ENCODE measurements around the gene KDM4D. TPM values are rescaled to one million over a fixed set of nuclear protein-coding genes. Genes with fewer than 3 reads are reported as not detected.

KDM4D gene
- total and polyA plus RNA-seq, 9 of the 15 experiments (the other 6 are each of a cell fraction or from before 2014, with no cell fraction given) = 0.34 to 1.1 (median 0.50) TPM

- TF ChIP-seq REST (IDR thresholded peaks at IDR 0.05; ENCODE audit: borderline replicate concordance) = no peak
- TF ChIP-seq REST (CRISPR knock-in tag; IDR thresholded peaks at IDR 0.05; ENCODE audit: low read depth) = no peak
- TF ChIP-seq AFF4 (CRISPR knock-in tag; IDR thresholded peaks at IDR 0.05) = no peak
- TF ChIP-seq ZNF696 (CRISPR knock-in tag; conservative IDR thresholded peaks at IDR 0.05) = no peak
- TF ChIP-seq SMC3 (conservative IDR thresholded peaks at IDR 0.05; ENCODE audit: insufficient read depth, low read depth, low read length) = no peak
- TF ChIP-seq IFI16 (CRISPR knock-in tag; IDR thresholded peaks at IDR 0.05) = no peak
- TF ChIP-seq ZNF263 (CRISPR knock-in tag; IDR thresholded peaks at IDR 0.05; ENCODE audit: borderline replicate concordance) = no peak
- no peak; a peak in 1 of 4 replicates for TF ChIP-seq ETV6 (IDR thresholded peaks at IDR 0.05; ENCODE audit: borderline replicate concordance in 1 of 2, low read depth in 2 of 2, low read length in 1 of 2)
- no peak for TF ChIP-seq ETV6 (CRISPR knock-in tag; IDR thresholded peaks at IDR 0.05; ENCODE audit: borderline replicate concordance)
- peak; percentile 16; the same call in 1 of the 2 replicates for TF ChIP-seq TCF3 (CRISPR knock-in tag; IDR thresholded peaks at IDR 0.05)
- TF ChIP-seq ZZZ3 (IDR thresholded peaks at IDR 0.05) = no peak
- TF ChIP-seq NEUROD1 (IDR thresholded peaks at IDR 0.05; ENCODE audit: borderline replicate concordance, low read depth, low read length, partially characterized antibody) = no peak
- no peak for TF ChIP-seq RBM22 (IDR thresholded peaks at IDR 0.05; ENCODE audit: low read depth, low read length, poor library complexity, severe bottlenecking)
- no peak for TF ChIP-seq CSDE1 (IDR thresholded peaks at IDR 0.05)
- TF ChIP-seq MAFK (IDR thresholded peaks at IDR 0.05; ENCODE audit: low read length) = no peak
- no peak for TF ChIP-seq ZNF12 (CRISPR knock-in tag; IDR thresholded peaks at IDR 0.05)
- no peak for TF ChIP-seq DLX4 (CRISPR knock-in tag; IDR thresholded peaks at IDR 0.05)
Observed at GRCh38 chr11:94948070-94948617, 25.4 kb upstream of the KDM4D start (continued).

Data from K562 (cell line).